Caco-2 (cell line): Measurements from ENCODE around the gene SFXN1. TPM values are rescaled to one million over a fixed set of nuclear protein-coding genes. Genes with fewer than 3 reads are reported as not detected.

Source experiments
- BruUV-seq: library from RNA; stranded (reverse); fragments of 400-500 nt; replicated peaks from 2 replicates; lab custom pipeline; 2021; lab: Mats Ljungman, UMichigan
- CTCF ChIA-PET: fragments of 300-600 bp; sonication (Branson Sonifier 250); formaldehyde crosslinking; loops from one replicate; lab custom pipeline; 2022; ENCODE audit warnings: antibody characterized with exemption; lab: Charles Lee
- POLR2A ChIA-PET: fragments of 300-600 bp; sonication (Branson Sonifier 250); formaldehyde crosslinking; loops from one replicate; lab custom pipeline; 2022; ENCODE audit warnings: antibody characterized with exemption; lab: Charles Lee
- DNase-seq, 2 experiments: peaks; one replicate each; pipeline versions ENCODE4 v3.0.0 to v3.0.0-alpha.2; 2020 to 2022
- H3K27me3 ChIP-seq: replicated peaks from 2 replicates; pipeline ENCODE4 v1.6.0; 2011; ENCODE audit warnings: low read length; ENCODE audit not compliant: control insufficient read depth, insufficient read depth
- H3K36me3 ChIP-seq: 2 replicates; pipeline ENCODE4 v1.5.1; 2011; ENCODE audit warnings: low read length; ENCODE audit not compliant: control insufficient read depth, insufficient read depth
- H3K4me1 ChIP-seq: fragments of 250-450 bp; sonication (Bioruptor Pico); 2 replicates; pipeline ENCODE4 v1.5.1; 2020; ENCODE audit warnings: mild to moderate bottlenecking
- H3K4me3 ChIP-seq: 2 replicates; pipeline ENCODE4 v1.5.1; 2011; ENCODE audit warnings: low read depth, mild to moderate bottlenecking, control low read depth, low read length
- H3K9me3 ChIP-seq: fragments of 250-450 bp; sonication (Bioruptor Pico); 2 replicates; pipeline ENCODE4 v1.5.1; 2020; ENCODE audit warnings: mild to moderate bottlenecking, moderate library complexity
- H3K27ac Mint-ChIP-seq: one replicate; pipeline ENCODE4 v1.8.0; 2022; ENCODE audit warnings: mixed read lengths; ENCODE audit not compliant: unreplicated experiment
- H3K27me3 Mint-ChIP-seq: one replicate; pipeline ENCODE4 v1.8.0; 2022; ENCODE audit warnings: mixed read lengths; ENCODE audit not compliant: insufficient read depth, unreplicated experiment
- H3K36me3 Mint-ChIP-seq: one replicate; pipeline ENCODE4 v1.8.0; 2022; ENCODE audit warnings: mild to moderate bottlenecking, mixed read lengths; ENCODE audit not compliant: insufficient read depth, unreplicated experiment
- H3K4me1 Mint-ChIP-seq: one replicate; pipeline ENCODE4 v1.8.0; 2022; ENCODE audit warnings: low read depth, mixed read lengths; ENCODE audit not compliant: unreplicated experiment
- H3K4me3 Mint-ChIP-seq: one replicate; pipeline ENCODE4 v1.8.0; 2022; ENCODE audit warnings: mild to moderate bottlenecking, moderate library complexity, mixed read lengths; ENCODE audit not compliant: unreplicated experiment
- H3K9me3 Mint-ChIP-seq: one replicate; pipeline ENCODE4 v1.8.0; 2022; ENCODE audit warnings: mixed read lengths; ENCODE audit not compliant: unreplicated experiment
- CTCF ChIP-seq, 2 experiments: fragments of 200-600 bp in 1 of 2; IDR thresholded peaks; 1 replicate in 1 of 2; 2 replicates in 1 of 2; pipeline versions ENCODE4 v1.5.1 to v1.8.0; 2011 to 2022; ENCODE audit warnings: antibody characterized with exemption in 1 of 2, control low read depth in 1 of 2, inconsistent platforms in 1 of 2, low read depth in 1 of 2, low read length in 1 of 2, mild to moderate bottlenecking in 1 of 2, moderate library complexity in 1 of 2; ENCODE audit not compliant: insufficient read depth in 1 of 2, severe bottlenecking in 1 of 2, unreplicated experiment in 1 of 2
- intact Hi-C: fragments of 100-400 bp; cut with micrococcal nuclease; formaldehyde crosslinking; loops from one replicate; pipeline ENCODE4 v1.10.0; 2022; ENCODE audit not compliant: unreplicated experiment
- total RNA-seq: library from RNA; stranded (reverse); gene quantifications from 2 replicates; pipeline ENCODE4 v1.2.3, GENCODE V29; 2022

SFXN1 gene
- total RNA-seq, 1 experiment from 2014 or later: 104 TPM

DNA sequence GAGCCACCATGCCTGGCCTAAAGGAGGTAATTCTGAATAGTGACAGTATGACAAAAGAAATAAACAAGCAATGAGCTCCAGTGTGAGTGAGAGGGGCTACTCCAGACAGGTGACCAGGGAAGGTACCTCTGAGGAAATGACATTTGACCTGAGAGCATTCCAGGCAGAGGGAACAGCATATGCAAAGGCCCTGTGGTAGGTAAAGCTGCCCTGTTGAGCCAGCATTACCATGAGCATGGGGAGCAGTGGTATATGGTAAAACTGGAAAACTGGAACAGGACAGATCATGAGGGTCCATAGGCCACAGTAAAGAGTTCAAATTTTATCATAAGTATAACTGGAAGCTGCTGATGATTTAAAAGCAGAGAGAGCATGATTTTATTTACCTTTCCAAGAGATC lies 6.0 kb upstream of the SFXN1 start:
- H3K36me3 ChIP-seq: no peaks in the 10 kb centered on the region
- no peak overlapping the region for H3K4me3 ChIP-seq
- H3K4me1 ChIP-seq: peaks cover 19% of the 10 kb centered on the region
- ChIA-PET CTCF (no interaction called here), POLR2A (no interaction called here)
- H3K27me3 Mint-ChIP-seq: no peaks in the 10 kb centered on the region
- H3K9me3 Mint-ChIP-seq: no peaks in the 10 kb centered on the region
- DNase-seq: no peak
- no peak overlapping the region for H3K27ac Mint-ChIP-seq
- H3K4me3 Mint-ChIP-seq: no peak overlapping the region
- BruUV-seq: no TSS peak
- no peaks in the 10 kb centered on the region for H3K36me3 Mint-ChIP-seq
- TF ChIP-seq CTCF (IDR thresholded peaks at IDR 0.05; ENCODE audit: insufficient read depth in 1 of 2, low read depth in 1 of 2, low read length in 1 of 2, severe bottlenecking in 1 of 2, unreplicated experiment in 1 of 2): no peak
- intact Hi-C loops: no loop called here
- H3K27me3 ChIP-seq: no peaks in the 10 kb centered on the region
- peaks cover 25% of the 10 kb centered on the region for H3K4me1 Mint-ChIP-seq
- no peaks in the 10 kb centered on the region for H3K9me3 ChIP-seq

DNA sequence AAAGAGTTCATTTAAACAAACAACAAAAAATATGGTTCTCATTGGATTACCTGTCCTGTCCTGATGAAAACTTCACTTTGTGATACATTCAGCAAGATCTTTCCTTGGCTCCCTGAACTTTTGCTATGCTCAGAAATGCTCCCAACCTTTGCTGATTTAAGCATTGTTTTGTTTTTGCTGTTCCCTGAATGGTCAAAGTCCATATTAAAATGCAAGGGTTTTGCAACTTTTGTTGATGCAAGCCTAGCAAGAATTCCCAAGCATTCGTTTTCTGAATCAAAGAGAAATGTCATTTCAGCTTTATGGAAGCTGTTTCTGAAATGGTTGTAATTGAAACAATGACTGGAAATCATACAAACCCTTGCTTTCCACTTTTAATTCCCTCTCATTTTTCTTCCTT lies 3.1 kb upstream of the SFXN1 start:
- no peaks in the 10 kb centered on the region for H3K36me3 ChIP-seq
- H3K9me3 ChIP-seq: no peaks in the 10 kb centered on the region
- H3K27ac Mint-ChIP-seq: no peak overlapping the region
- H3K4me3 Mint-ChIP-seq: no peak overlapping the region
- H3K27me3 Mint-ChIP-seq: no peaks in the 10 kb centered on the region
- no peaks in the 10 kb centered on the region for H3K9me3 Mint-ChIP-seq
- no peak for TF ChIP-seq CTCF (IDR thresholded peaks at IDR 0.05; ENCODE audit: insufficient read depth in 1 of 2, low read depth in 1 of 2, low read length in 1 of 2, severe bottlenecking in 1 of 2, unreplicated experiment in 1 of 2)
- no TSS peak for BruUV-seq
- intact Hi-C loops: no loop called here
- H3K4me1 Mint-ChIP-seq: peaks cover 17% of the 10 kb centered on the region
- no peaks in the 10 kb centered on the region for H3K27me3 ChIP-seq
- H3K36me3 Mint-ChIP-seq: peaks cover under 1% of the 10 kb centered on the region
- ChIA-PET CTCF (interaction anchor here (0.6 kb wide), 1 partner anchor 16 kb away, joined by 3 read pairs; no protein-coding TSS in a partner anchor), POLR2A (no interaction called here)
- H3K4me1 ChIP-seq: peaks cover 6% of the 10 kb centered on the region
- no peak overlapping the region for H3K4me3 ChIP-seq
- DNase-seq: no peak

DNA sequence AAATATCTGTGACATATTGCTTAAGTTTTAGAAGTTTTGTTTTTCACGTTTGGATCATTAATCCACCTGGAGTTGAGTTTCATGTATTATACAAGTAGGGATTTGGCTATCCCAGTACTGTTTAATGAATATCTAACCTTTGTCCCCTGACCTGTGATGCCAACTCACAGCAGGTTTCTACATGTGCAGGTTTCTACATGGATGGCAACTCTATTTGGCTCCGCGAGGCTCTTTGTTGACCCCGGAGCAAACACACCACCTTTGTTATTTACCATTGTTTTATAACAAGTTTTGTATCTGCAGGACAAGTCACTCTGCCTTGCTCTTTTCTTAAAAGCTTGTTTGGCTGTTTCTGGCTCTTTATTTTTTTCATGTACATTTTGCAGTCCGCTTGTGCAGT lies 920 bp upstream of the SFXN1 start:
- Histone ChIP-seq H3K4me1 (peaks cover 4% of the 10 kb centered on the region; the same call in 1 of the 2 replicates), H3K36me3 (no peaks in the 10 kb centered on the region), H3K4me3 (no peak overlapping the region), H3K27me3 (no peaks in the 10 kb centered on the region), H3K9me3 (no peaks in the 10 kb centered on the region)
- Mint-ChIP-seq H3K4me1 (peaks cover 21% of the 10 kb centered on the region), H3K27me3 (no peaks in the 10 kb centered on the region), H3K27ac (no peak overlapping the region), H3K36me3 (peaks cover 18% of the 10 kb centered on the region), H3K4me3 (no peak overlapping the region), H3K9me3 (no peaks in the 10 kb centered on the region)
- CTCF ChIA-PET: no interaction called here
- intact Hi-C loops: no loop called here
- no peak for DNase-seq
- no TSS peak for BruUV-seq
- POLR2A ChIA-PET: no interaction called here
- no peak for TF ChIP-seq CTCF (IDR thresholded peaks at IDR 0.05; ENCODE audit: insufficient read depth in 1 of 2, low read depth in 1 of 2, low read length in 1 of 2, severe bottlenecking in 1 of 2, unreplicated experiment in 1 of 2)
